Nephron progenitor cell (in vitro differentiated cells): Measurements from ENCODE around the gene TSHZ2.
A peak's percentile ranks its signal among the peaks of the same experiment; 100 is the strongest.

Experiments used
- DNase-seq: peaks from one replicate; pipeline ENCODE4 v3.0.0; 2021
- H3K27ac Mint-ChIP-seq: 2 replicates; pipeline ENCODE4 v1.8.0; 2021; ENCODE audit warnings: mild to moderate bottlenecking, moderate library complexity, mixed read lengths
- H3K27me3 Mint-ChIP-seq: 2 replicates; pipeline ENCODE4 v1.8.0; 2021; ENCODE audit warnings: mild to moderate bottlenecking, low read depth, mixed read lengths; ENCODE audit not compliant: poor library complexity
- H3K36me3 Mint-ChIP-seq: 2 replicates; pipeline ENCODE4 v1.8.0; 2021; ENCODE audit warnings: low read depth, mixed read lengths
- H3K4me1 Mint-ChIP-seq: 2 replicates; pipeline ENCODE4 v1.8.0; 2021; ENCODE audit warnings: mixed read lengths
- H3K4me3 Mint-ChIP-seq: 2 replicates; pipeline ENCODE4 v1.8.0; 2021; ENCODE audit warnings: mild to moderate bottlenecking, moderate library complexity, mixed read lengths
- H3K9me3 Mint-ChIP-seq: 2 replicates; pipeline ENCODE4 v1.8.0; 2021; ENCODE audit warnings: mild to moderate bottlenecking, moderate library complexity, mixed read lengths
- TF ChIP-seq, protein P1 (sequence below): fragments of 200-600 bp; sonication (generic); IDR thresholded peaks from 2 replicates; pipeline ENCODE4 v1.5.0; 2021; ENCODE audit warnings: antibody characterized with exemption

The TSHZ2 gene

DNA sequence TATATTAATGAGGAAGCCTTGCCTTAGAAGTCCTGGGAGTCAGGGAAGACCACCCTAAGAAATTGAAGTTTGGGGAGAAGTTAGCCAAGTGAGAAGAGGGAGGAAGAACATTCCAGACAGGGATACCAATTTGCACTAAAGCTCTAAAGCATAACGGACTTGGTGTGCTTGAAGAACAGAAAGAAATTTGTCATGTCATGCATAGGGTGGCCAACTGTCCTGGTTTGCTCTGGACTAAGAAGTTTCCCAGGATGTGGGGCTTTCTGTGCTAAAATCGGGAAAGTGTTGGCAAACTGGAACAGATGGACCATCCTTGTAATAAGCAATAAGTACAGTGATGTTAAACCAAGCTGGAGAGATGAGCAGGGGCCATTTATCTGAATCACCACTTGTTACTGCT, 403.9 kb downstream of the TSHZ2 start:
- Mint-ChIP-seq H3K9me3 (peaks cover 3% of the 10 kb centered on the region), H3K27ac (no peak overlapping the region), H3K4me1 (peaks cover 34% of the 10 kb centered on the region), H3K4me3 (no peak overlapping the region), H3K27me3 (no peaks in the 10 kb centered on the region), H3K36me3 (peaks cover 27% of the 10 kb centered on the region)
- DNase-seq, result no peak
- TF ChIP-seq, protein P1, sequence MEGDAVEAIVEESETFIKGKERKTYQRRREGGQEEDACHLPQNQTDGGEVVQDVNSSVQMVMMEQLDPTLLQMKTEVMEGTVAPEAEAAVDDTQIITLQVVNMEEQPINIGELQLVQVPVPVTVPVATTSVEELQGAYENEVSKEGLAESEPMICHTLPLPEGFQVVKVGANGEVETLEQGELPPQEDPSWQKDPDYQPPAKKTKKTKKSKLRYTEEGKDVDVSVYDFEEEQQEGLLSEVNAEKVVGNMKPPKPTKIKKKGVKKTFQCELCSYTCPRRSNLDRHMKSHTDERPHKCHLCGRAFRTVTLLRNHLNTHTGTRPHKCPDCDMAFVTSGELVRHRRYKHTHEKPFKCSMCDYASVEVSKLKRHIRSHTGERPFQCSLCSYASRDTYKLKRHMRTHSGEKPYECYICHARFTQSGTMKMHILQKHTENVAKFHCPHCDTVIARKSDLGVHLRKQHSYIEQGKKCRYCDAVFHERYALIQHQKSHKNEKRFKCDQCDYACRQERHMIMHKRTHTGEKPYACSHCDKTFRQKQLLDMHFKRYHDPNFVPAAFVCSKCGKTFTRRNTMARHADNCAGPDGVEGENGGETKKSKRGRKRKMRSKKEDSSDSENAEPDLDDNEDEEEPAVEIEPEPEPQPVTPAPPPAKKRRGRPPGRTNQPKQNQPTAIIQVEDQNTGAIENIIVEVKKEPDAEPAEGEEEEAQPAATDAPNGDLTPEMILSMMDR, result no peak

DNA sequence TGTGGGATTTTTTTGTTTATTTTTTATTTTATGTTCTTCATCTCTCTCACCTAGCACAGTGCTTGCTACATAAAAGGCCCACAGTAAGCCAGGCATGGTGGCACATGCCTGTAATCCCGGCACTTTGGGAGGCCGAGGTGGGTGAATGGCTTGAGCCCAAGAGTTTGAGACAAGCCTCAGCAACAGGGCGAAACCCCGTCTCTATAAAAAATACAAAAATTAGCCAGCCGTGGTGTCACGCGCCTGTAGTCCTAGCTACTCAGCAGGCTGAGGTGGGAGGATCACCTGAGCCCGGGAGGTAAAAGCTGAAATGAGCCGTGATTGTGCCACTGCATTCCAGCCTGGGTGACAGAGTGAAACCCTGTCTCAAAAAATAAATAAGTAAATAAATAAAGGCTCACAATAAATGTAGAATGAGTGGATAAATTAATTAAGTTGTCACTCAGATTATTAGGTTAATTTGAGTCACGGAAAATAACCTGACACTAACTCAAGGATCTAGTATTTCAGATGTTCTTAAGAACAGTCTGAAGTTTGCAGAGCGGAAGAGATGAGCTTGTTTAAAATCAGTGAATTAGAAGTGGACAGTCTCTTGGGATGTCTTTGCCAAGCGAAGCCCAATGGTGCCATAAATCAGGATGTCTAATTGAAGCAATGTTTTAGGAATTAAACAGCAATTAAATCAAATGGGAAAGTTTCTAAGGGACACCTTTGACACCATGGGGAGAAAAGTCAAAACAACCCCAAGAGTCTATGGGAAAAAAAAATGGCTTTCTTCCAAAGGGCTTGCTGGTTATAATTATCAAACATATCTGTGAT, 407.1 kb downstream of the TSHZ2 start:
- H3K4me3 Mint-ChIP-seq, result no peak overlapping the region
- peaks cover 23% of the 10 kb centered on the region for H3K4me1 Mint-ChIP-seq
- H3K36me3 Mint-ChIP-seq, result peaks cover 19% of the 10 kb centered on the region
- H3K27me3 Mint-ChIP-seq, result no peaks in the 10 kb centered on the region
- no peak for DNase-seq
- peak overlapping the region; percentile 54 for H3K27ac Mint-ChIP-seq
- TF ChIP-seq, protein P1, result no peak
- peaks cover 3% of the 10 kb centered on the region for H3K9me3 Mint-ChIP-seq

DNA sequence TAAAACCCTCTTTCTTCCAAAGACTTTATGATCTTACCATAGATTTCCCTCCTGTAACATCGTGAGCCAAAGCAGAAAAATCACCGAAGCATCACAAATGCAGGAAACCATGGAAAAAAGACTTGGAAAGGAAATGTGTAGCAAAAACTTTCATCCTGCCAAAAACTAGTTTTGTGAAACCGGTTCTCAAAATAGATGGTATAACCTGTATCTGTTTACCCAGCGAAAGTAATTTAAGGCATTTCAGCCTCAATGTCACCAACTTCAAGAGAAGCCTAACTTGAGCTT, 407.6 kb downstream of the TSHZ2 start:
- Mint-ChIP-seq H3K27ac (no peak overlapping the region), H3K9me3 (peaks cover 3% of the 10 kb centered on the region), H3K4me3 (no peak overlapping the region), H3K4me1 (peaks cover 27% of the 10 kb centered on the region), H3K27me3 (no peaks in the 10 kb centered on the region), H3K36me3 (peaks cover 15% of the 10 kb centered on the region)
- DNase-seq, result no peak
- TF ChIP-seq, protein P1, result no peak

DNA sequence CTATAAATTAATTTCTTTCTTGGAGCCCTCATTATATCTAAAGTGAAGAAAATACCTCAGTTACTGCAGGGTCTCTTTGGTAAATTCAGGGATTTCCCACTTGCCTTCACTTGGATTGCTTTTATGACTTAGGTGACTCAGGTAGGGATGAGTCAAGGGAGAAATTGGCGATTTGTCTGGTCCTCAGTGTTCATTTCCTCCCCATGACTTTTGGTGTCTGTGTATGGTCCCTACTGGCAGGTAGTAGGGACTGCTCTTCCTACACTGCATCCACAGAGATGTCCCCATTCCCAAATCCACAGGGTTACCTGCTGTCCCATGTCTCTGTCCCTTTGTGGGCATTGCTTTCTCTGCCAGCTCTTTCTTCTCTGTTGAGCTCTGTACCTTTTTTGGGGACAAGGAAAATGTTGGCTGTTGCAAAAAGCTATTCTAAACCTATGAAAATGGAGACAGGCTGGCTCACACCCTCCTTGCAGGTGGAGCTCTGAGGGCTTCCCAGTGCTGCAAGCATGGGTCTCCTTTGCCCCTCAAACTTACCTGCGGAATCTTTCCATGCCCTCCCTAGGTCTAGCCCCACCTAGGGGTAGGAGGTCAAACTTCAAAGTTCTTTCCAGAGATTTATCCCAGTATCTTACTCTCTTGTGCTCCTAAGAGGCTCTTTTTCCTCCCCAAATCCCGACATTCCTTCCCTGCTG, 409.6 kb downstream of the TSHZ2 start:
- Mint-ChIP-seq H3K4me1 (peaks cover 45% of the 10 kb centered on the region), H3K27me3 (no peaks in the 10 kb centered on the region), H3K36me3 (peaks cover 11% of the 10 kb centered on the region), H3K9me3 (no peaks in the 10 kb centered on the region), H3K4me3 (no peak overlapping the region), H3K27ac (no peak overlapping the region)
- DNase-seq, result no peak
- TF ChIP-seq, protein P1, result no peak

DNA sequence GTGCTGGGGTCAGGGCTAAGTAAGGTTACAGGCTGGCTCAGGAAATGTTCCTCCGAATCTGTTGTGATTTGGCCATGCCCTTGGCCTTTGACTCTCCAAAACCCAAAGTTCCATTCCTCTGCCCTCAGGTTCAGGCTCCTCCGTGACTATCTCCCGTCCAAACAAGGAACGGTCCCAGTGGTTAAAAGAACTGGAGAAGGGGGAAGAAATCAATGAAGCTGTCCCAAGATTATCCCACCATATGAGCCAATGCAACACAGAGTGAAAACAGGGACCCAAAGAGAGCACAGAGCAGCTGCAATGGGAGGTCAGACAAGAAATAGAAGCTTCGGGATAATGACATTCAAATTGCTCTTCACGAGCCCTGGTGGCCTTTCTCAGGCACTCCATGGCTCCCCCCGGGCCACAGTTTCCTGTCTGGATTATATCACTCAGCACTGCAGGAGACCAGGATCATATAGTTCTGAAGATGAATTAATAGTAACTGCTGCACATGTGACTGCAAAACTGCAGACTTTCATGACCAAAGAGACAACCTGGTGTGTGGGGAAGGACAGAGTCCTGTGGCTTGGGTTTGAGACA, 410.2 kb downstream of the TSHZ2 start:
- no peak for DNase-seq
- TF ChIP-seq, protein P1, result no peak
- Mint-ChIP-seq H3K27me3 (no peaks in the 10 kb centered on the region), H3K36me3 (peaks cover 5% of the 10 kb centered on the region), H3K27ac (no peak overlapping the region), H3K4me3 (no peak overlapping the region), H3K9me3 (no peaks in the 10 kb centered on the region), H3K4me1 (peaks cover 52% of the 10 kb centered on the region)
